IMR-90 (cell line): ENCODE measurements around the gene CPN2. TPM values are rescaled to one million over a fixed set of nuclear protein-coding genes. Genes with fewer than 3 reads are reported as not detected.

Source experiments
- ATAC-seq: fragments of 200-7000 bp; cut with Tn5 transposase; 2 replicates; pipeline ENCODE4 v1.9.1; 2020; ENCODE audit warnings: low read depth, mild to moderate bottlenecking, moderate library complexity
- BruUV-seq: library from RNA; stranded (reverse); fragments of 400-500 nt; replicated peaks from 2 replicates; lab custom pipeline; 2021; lab: Mats Ljungman, UMichigan
- CTCF ChIA-PET: fragments of 300-600 bp; formaldehyde crosslinking; extraction: SDS; loops from one replicate; lab custom pipeline; 2021; ENCODE audit warnings: antibody characterized with exemption; lab: Yijun Ruan, JAX
- POLR2A ChIA-PET: fragments of 300-600 bp; sonication (Branson Sonifier 250); formaldehyde crosslinking; loops from one replicate; lab custom pipeline; 2022; ENCODE audit warnings: antibody characterized with exemption; ENCODE audit not compliant: unreplicated experiment; lab: Charles Lee
- DNase-seq: peaks from one replicate; pipeline ENCODE4 v3.0.0; 2013
- H2AFZ ChIP-seq: replicated peaks from 2 replicates; pipeline ENCODE3; 2013; ENCODE audit warnings: low read length, mild to moderate bottlenecking; ENCODE audit not compliant: poor library complexity
- H2AK5ac ChIP-seq: 2 replicates; pipeline ENCODE4 v1.6.1; 2013; ENCODE audit warnings: low read depth, low read length, inconsistent platforms
- H2AK9ac ChIP-seq: replicated peaks from 2 replicates; pipeline ENCODE3; 2013; ENCODE audit warnings: mild to moderate bottlenecking, low read depth, low read length, moderate library complexity; ENCODE audit not compliant: poor library complexity
- H2BK120ac ChIP-seq: 2 replicates; pipeline ENCODE4 v1.6.1; 2013; ENCODE audit warnings: low read depth, low read length, inconsistent platforms
- H2BK15ac ChIP-seq: 3 replicates; pipeline ENCODE4 v1.6.1; 2013; ENCODE audit warnings: low read depth, low read length, inconsistent platforms
- H2BK20ac ChIP-seq: 2 replicates; pipeline ENCODE4 v1.6.1; 2013; ENCODE audit warnings: low read depth, mild to moderate bottlenecking, inconsistent platforms, low read length, moderate library complexity
- H2BK5ac ChIP-seq: 2 replicates; pipeline ENCODE4 v1.6.1; 2013; ENCODE audit warnings: mild to moderate bottlenecking, low read depth, low read length, inconsistent platforms; ENCODE audit not compliant: poor library complexity, severe bottlenecking
- H3K14ac ChIP-seq: replicated peaks from 2 replicates; pipeline ENCODE4 v1.6.1; 2013; ENCODE audit warnings: low read depth, low read length, inconsistent platforms
- H3K18ac ChIP-seq: 2 replicates; pipeline ENCODE4 v1.6.1; 2013; ENCODE audit warnings: low read depth, low read length, control low read depth
- H3K23ac ChIP-seq: 2 replicates; pipeline ENCODE4 v1.6.1; 2013; ENCODE audit warnings: low read depth, low read length, inconsistent platforms
- H3K27ac ChIP-seq: 2 replicates; pipeline ENCODE4 v1.5.1; 2013; ENCODE audit warnings: mild to moderate bottlenecking, control low read depth, low read length; ENCODE audit not compliant: insufficient read depth
- H3K27me3 ChIP-seq: 2 replicates; pipeline ENCODE4 v1.6.1; 2013; ENCODE audit warnings: low read length; ENCODE audit not compliant: control insufficient read depth, insufficient read depth
- H3K36me3 ChIP-seq: 2 replicates; pipeline ENCODE4 v1.6.1; 2013; ENCODE audit warnings: low read length, mixed read lengths; ENCODE audit not compliant: control insufficient read depth, insufficient read depth
- H3K4ac ChIP-seq: 2 replicates; pipeline ENCODE4 v1.6.1; 2013; ENCODE audit warnings: low read depth, low read length, inconsistent platforms
- H3K4me1 ChIP-seq: 2 replicates; pipeline ENCODE4 v1.6.1; 2013; ENCODE audit warnings: low read length, mixed read lengths; ENCODE audit not compliant: control insufficient read depth, insufficient read depth
- H3K4me2 ChIP-seq: 2 replicates; pipeline ENCODE4 v1.6.1; 2013; ENCODE audit warnings: low read depth, mild to moderate bottlenecking, control low read depth, low read length, moderate library complexity
- H3K4me3 ChIP-seq: 2 replicates; pipeline ENCODE4 v1.5.1; 2013; ENCODE audit warnings: low read depth, mild to moderate bottlenecking, control low read depth, low read length, moderate library complexity; ENCODE audit not compliant: insufficient read depth
- H3K56ac ChIP-seq: 2 replicates; pipeline ENCODE4 v1.6.1; 2013; ENCODE audit warnings: low read length, inconsistent platforms; ENCODE audit not compliant: insufficient read depth; ENCODE audit errors: extremely low read depth
- H3K79me1 ChIP-seq, 2 experiments: 2 replicates each; pipeline ENCODE4 v1.6.1; 2013; ENCODE audit warnings: low read length in 2 of 2, inconsistent platforms in 1 of 2, low read depth in 1 of 2
- H3K9ac ChIP-seq: 2 replicates; pipeline ENCODE4 v1.6.1; 2013; ENCODE audit warnings: low read depth, low read length, control low read depth
- H3K9me1 ChIP-seq: 2 replicates; pipeline ENCODE4 v1.6.1; 2013; ENCODE audit warnings: low read length, inconsistent platforms; ENCODE audit not compliant: insufficient read depth
- H3K9me3 ChIP-seq: 2 replicates; pipeline ENCODE4 v1.6.1; 2013; ENCODE audit warnings: low read length; ENCODE audit not compliant: control insufficient read depth, insufficient read depth
- H4K20me1 ChIP-seq: 2 replicates; pipeline ENCODE4 v1.6.1; 2013; ENCODE audit warnings: low read length, inconsistent platforms; ENCODE audit not compliant: insufficient read depth
- H4K5ac ChIP-seq: 2 replicates; pipeline ENCODE4 v1.6.1; 2013; ENCODE audit warnings: mild to moderate bottlenecking, low read depth, low read length, control low read depth
- H4K8ac ChIP-seq, 2 experiments: 2 replicates each; pipeline ENCODE4 v1.6.1; 2013; ENCODE audit warnings: low read depth in 2 of 2, low read length in 2 of 2, control low read depth in 1 of 2, inconsistent platforms in 1 of 2
- H4K91ac ChIP-seq: 2 replicates; pipeline ENCODE4 v1.6.1; 2013; ENCODE audit warnings: low read depth, low read length, inconsistent platforms; ENCODE audit not compliant: insufficient read depth
- CHD1 ChIP-seq: IDR thresholded peaks from 2 replicates; pipeline ENCODE4 v1.6.1; 2012; ENCODE audit warnings: low read depth, low read length, improper control_type of control experiment
- MAZ ChIP-seq: IDR thresholded peaks from 2 replicates; pipeline ENCODE4 v1.6.1; 2012; ENCODE audit warnings: low read depth, mild to moderate bottlenecking, low read length, improper control_type of control experiment, moderate library complexity, borderline replicate concordance
- MXI1 ChIP-seq: IDR thresholded peaks from 2 replicates; pipeline ENCODE4 v1.6.1; 2012; ENCODE audit warnings: low read depth, mild to moderate bottlenecking, low read length, moderate library complexity, borderline replicate concordance
- POLR2A ChIP-seq: IDR thresholded peaks from 2 replicates; pipeline ENCODE4 v1.6.1; 2012; ENCODE audit warnings: mild to moderate bottlenecking, low read depth, low read length
- RAD21 ChIP-seq: IDR thresholded peaks from 2 replicates; pipeline ENCODE4 v1.6.1; 2012; ENCODE audit warnings: low read length, improper control_type of control experiment
- RCOR1 ChIP-seq: IDR thresholded peaks from 2 replicates; pipeline ENCODE4 v1.6.1; 2012; ENCODE audit warnings: mild to moderate bottlenecking, low read length, improper control_type of control experiment; ENCODE audit not compliant: insufficient replicate concordance
- WGBS, 2 experiments: methylation state at CpG; one replicate each; pipeline versions ENCODE4 v1.1.5 to v1.1.7; 2013; ENCODE audit warnings: missing lambda C conversion rate in 2 of 2; ENCODE audit not compliant: insufficient read length in 1 of 2; ENCODE audit errors: extremely low coverage in 2 of 2; 5-methylcytosine and 5-hydroxymethylcytosine counted together
- dilution Hi-C: fragments of 300-500 bp; cut with HindIII; formaldehyde crosslinking; loops from one replicate; pipeline ENCODE4 v1.14.3; 2018; ENCODE audit warnings: low sequenced_read_pairs; ENCODE audit not compliant: unreplicated experiment
- in situ Hi-C: fragments of 300-500 bp; cut with MboI; formaldehyde crosslinking; loops from 3 replicates; pipeline ENCODE4 v1.14.3; 2019; ENCODE audit warnings: low sequenced_read_pairs, inconsistent platforms, mixed read lengths
- intact Hi-C: fragments of 100-400 bp; cut with micrococcal nuclease; formaldehyde crosslinking; loops from 2 replicates; pipeline ENCODE4 v1.10.0; 2022
- polyA plus RNA-seq, 3 experiments: library from polyadenylated mRNA; depleted of rRNA; stranded (reverse); fragments of >200 nt; gene quantifications; 2 replicates each; pipeline ENCODE4 v1.2.3, GENCODE V29; 2012; ENCODE audit warnings: low replicate concordance in 1 of 3
- total RNA-seq: library from RNA; depleted of rRNA; stranded (reverse); fragments of >200 nt; gene quantifications from 2 replicates; pipeline ENCODE4 v1.2.3, GENCODE V29; 2012
- TF ChIP-seq, protein P1 (sequence below): fragments of 150-350 bp; IDR thresholded peaks from 2 replicates; pipeline ENCODE4 v1.6.1; 2016; ENCODE audit warnings: low read depth, mild to moderate bottlenecking, low read length, moderate library complexity, borderline replicate concordance
- TF ChIP-seq, protein P2 (sequence below): fragments of 150-350 bp; IDR thresholded peaks from 2 replicates; pipeline ENCODE4 v1.6.1; 2017; ENCODE audit warnings: mild to moderate bottlenecking, antibody characterized with exemption, low read length, low read depth

CPN2 gene
- total and polyA plus RNA-seq, 2 of the 4 experiments (the other 2 are of a cell fraction): 0.07 TPM; not detected in 1

DNA sequence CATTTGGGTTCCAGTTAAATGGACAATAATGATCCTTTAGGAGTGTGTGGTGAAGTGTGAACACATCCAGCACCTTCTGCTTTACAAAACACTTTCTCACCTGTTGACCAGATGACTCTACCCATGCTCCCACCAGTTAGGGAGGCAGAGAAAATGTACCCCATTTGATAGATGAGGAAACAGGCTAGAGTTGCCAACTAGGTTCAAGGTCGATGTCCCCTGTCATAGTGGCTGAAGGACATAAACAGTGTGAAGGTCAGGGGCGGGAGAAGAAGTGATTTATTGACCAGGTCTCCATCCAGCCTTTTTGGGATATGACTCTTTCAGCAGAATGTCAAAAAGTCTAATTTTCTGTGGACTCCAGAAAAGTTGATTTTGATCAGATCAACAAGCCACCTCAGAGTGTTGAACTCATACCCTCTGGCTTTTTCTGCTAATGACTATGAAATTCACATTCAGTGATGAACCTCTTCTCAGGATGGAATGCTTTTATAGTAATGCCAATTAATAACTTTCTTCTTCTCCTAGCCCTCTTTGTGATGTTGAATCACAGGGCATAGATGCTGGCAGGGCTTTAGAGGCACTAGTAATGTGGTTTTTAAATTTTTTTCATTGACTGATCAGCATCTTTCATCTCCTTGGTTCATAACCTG is 57.5 kb downstream of the CPN2 start:
- H4K5ac ChIP-seq: no peak overlapping the region
- intact Hi-C loops: no loop called here
- TF ChIP-seq RAD21 (no peak), POLR2A (no peak), RCOR1 (no peak), MAZ (no peak), MXI1 (no peak), CHD1 (no peak)
- TF ChIP-seq, protein P1, sequence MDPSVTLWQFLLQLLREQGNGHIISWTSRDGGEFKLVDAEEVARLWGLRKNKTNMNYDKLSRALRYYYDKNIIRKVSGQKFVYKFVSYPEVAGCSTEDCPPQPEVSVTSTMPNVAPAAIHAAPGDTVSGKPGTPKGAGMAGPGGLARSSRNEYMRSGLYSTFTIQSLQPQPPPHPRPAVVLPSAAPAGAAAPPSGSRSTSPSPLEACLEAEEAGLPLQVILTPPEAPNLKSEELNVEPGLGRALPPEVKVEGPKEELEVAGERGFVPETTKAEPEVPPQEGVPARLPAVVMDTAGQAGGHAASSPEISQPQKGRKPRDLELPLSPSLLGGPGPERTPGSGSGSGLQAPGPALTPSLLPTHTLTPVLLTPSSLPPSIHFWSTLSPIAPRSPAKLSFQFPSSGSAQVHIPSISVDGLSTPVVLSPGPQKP: no peak
- TF ChIP-seq, protein P2, sequence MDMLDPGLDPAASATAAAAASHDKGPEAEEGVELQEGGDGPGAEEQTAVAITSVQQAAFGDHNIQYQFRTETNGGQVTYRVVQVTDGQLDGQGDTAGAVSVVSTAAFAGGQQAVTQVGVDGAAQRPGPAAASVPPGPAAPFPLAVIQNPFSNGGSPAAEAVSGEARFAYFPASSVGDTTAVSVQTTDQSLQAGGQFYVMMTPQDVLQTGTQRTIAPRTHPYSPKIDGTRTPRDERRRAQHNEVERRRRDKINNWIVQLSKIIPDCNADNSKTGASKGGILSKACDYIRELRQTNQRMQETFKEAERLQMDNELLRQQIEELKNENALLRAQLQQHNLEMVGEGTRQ: no peak
- H2BK15ac ChIP-seq: no peak overlapping the region
- dilution Hi-C loops: no loop called here
- H2BK20ac ChIP-seq: no peak overlapping the region
- no peaks in the 10 kb centered on the region for H4K20me1 ChIP-seq
- no peak overlapping the region for H3K14ac ChIP-seq
- no peaks in the 10 kb centered on the region for H3K36me3 ChIP-seq
- H3K9me3 ChIP-seq: no peaks in the 10 kb centered on the region
- H4K91ac ChIP-seq: no peak overlapping the region
- no peak overlapping the region for H3K4me3 ChIP-seq
- DNase-seq (no peak), ATAC-seq (no peak)
- H2AFZ ChIP-seq: no peak overlapping the region
- in situ Hi-C loops: no loop called here
- H2BK5ac ChIP-seq: no peak overlapping the region
- peaks cover 18% of the 10 kb centered on the region for H3K27me3 ChIP-seq
- no peak overlapping the region for H2AK5ac ChIP-seq
- no peak overlapping the region for H3K9ac ChIP-seq
- no peaks in the 10 kb centered on the region for H3K79me1 ChIP-seq
- H2BK120ac ChIP-seq: no peak overlapping the region
- no peak overlapping the region for H3K18ac ChIP-seq
- 86% methylated on average over 1 of the region's 2 CpGs; no CpG with 5 or more reads in 1 of the 2 experiments for WGBS, 2 experiments
- H3K4me2 ChIP-seq: no peak overlapping the region
- H3K23ac ChIP-seq: no peak overlapping the region
- no TSS peak for BruUV-seq
- H3K4me1 ChIP-seq: no peaks in the 10 kb centered on the region
- no peak overlapping the region for H3K4ac ChIP-seq
- H3K56ac ChIP-seq: no peak overlapping the region
- H4K8ac ChIP-seq: no peak overlapping the region
- CTCF ChIA-PET: interaction anchor here (1.5 kb wide), 1 partner anchor 512 kb away, joined by 4 read pairs; no protein-coding TSS in a partner anchor
- no peak overlapping the region for H3K27ac ChIP-seq
- POLR2A ChIA-PET: no interaction called here
- H3K9me1 ChIP-seq: no peaks in the 10 kb centered on the region
- H2AK9ac ChIP-seq: no peak overlapping the region
